ENCODE measurements around the gene ATP4B.

DNA sequence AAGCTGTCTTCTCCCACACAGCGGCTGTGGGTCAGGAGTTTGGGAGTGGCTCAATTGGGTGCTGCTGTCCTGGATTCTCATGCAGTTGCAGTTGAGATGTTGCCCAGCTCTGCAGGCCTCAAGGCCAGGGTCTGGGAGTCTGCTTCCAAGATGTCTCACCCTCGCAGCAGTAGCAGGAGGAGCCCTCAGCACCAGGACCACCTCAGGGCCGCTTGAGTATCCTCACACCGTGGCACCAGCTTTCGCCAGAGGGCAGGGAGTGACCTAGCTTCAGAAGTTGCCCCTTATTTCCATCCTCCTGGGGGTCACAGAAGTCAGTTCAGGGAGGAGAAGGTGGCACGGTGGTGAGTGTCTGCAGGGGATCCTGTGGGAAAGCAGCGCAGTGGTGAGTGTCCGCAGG lies 52.5 kb downstream of the ATP4B start:
- TF ChIP-seq NRF1 (IDR thresholded peaks at IDR 0.05; ENCODE audit: low read depth, low read length) (no peak), SIN3A (conservative IDR thresholded peaks at IDR 0.05 in 1 of 2, IDR thresholded peaks at IDR 0.05 in 1 of 2; ENCODE audit: low read depth in 1 of 2, low read length in 2 of 2) (no peak), RAD21 (IDR thresholded peaks at IDR 0.05 in 1 of 2, conservative IDR thresholded peaks at IDR 0.05 in 1 of 2; ENCODE audit: low read depth in 2 of 2, low read length in 2 of 2) (no peak), RFX5 (IDR thresholded peaks at IDR 0.05; ENCODE audit: borderline replicate concordance, low read depth, low read length) (no peak), EGR1 (IDR thresholded peaks at IDR 0.05; ENCODE audit: borderline replicate concordance, low read depth, low read length) (no peak), GABPA (IDR thresholded peaks at IDR 0.05; ENCODE audit: borderline replicate concordance, insufficient read depth, low read length) (no peak), TAF1 (IDR thresholded peaks at IDR 0.05; ENCODE audit: low read depth, low read length) (no peak), POLR2A (IDR thresholded peaks at IDR 0.05; ENCODE audit: control extremely low read depth in 1 of 2, low read depth in 2 of 2, low read length in 2 of 2) (no peak), HDAC6 (IDR thresholded peaks at IDR 0.05; ENCODE audit: low read depth, low read length) (no peak)
- TF ChIP-seq, protein P1, sequence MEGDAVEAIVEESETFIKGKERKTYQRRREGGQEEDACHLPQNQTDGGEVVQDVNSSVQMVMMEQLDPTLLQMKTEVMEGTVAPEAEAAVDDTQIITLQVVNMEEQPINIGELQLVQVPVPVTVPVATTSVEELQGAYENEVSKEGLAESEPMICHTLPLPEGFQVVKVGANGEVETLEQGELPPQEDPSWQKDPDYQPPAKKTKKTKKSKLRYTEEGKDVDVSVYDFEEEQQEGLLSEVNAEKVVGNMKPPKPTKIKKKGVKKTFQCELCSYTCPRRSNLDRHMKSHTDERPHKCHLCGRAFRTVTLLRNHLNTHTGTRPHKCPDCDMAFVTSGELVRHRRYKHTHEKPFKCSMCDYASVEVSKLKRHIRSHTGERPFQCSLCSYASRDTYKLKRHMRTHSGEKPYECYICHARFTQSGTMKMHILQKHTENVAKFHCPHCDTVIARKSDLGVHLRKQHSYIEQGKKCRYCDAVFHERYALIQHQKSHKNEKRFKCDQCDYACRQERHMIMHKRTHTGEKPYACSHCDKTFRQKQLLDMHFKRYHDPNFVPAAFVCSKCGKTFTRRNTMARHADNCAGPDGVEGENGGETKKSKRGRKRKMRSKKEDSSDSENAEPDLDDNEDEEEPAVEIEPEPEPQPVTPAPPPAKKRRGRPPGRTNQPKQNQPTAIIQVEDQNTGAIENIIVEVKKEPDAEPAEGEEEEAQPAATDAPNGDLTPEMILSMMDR (IDR thresholded peaks at IDR 0.05; ENCODE audit: control extremely low read depth in 1 of 3, insufficient read depth in 1 of 3, low read depth in 1 of 3, low read length in 3 of 3), result no peak

Data from H1 (cell line).